ENCODE results near the gene COQ2. TPM values are rescaled to one million over a fixed set of nuclear protein-coding genes. Genes with fewer than 3 reads are reported as not detected.

Gene COQ2
- polyA plus RNA-seq, 1 of the 3 experiments (the other 2 are of a cell fraction): 14.8 TPM

DNA sequence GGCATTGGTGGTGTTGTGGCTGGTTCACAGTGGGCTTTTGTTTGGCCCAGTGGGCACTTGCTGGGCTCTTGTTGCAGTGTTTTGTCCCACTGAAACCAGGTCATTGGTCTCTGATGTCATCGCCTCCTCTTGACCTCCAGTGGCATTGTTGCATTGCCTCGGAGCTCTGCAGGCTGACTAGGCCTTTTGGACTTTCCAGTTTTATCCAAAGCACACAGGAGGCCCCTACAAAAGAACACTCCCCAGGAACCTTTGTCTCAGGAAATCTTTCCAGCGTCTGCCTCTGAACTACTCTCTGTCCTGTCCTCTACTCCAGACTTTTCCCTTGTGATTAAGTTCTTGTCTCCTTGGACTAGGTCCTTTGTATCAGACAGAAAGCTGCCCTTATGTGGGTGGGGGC lies 54.8 kb downstream of the COQ2 start (continued):
- TF ChIP-seq, protein P1, sequence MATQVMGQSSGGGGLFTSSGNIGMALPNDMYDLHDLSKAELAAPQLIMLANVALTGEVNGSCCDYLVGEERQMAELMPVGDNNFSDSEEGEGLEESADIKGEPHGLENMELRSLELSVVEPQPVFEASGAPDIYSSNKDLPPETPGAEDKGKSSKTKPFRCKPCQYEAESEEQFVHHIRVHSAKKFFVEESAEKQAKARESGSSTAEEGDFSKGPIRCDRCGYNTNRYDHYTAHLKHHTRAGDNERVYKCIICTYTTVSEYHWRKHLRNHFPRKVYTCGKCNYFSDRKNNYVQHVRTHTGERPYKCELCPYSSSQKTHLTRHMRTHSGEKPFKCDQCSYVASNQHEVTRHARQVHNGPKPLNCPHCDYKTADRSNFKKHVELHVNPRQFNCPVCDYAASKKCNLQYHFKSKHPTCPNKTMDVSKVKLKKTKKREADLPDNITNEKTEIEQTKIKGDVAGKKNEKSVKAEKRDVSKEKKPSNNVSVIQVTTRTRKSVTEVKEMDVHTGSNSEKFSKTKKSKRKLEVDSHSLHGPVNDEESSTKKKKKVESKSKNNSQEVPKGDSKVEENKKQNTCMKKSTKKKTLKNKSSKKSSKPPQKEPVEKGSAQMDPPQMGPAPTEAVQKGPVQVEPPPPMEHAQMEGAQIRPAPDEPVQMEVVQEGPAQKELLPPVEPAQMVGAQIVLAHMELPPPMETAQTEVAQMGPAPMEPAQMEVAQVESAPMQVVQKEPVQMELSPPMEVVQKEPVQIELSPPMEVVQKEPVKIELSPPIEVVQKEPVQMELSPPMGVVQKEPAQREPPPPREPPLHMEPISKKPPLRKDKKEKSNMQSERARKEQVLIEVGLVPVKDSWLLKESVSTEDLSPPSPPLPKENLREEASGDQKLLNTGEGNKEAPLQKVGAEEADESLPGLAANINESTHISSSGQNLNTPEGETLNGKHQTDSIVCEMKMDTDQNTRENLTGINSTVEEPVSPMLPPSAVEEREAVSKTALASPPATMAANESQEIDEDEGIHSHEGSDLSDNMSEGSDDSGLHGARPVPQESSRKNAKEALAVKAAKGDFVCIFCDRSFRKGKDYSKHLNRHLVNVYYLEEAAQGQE (IDR thresholded peaks at IDR 0.05; ENCODE audit: low read depth, low read length): no peak

DNA sequence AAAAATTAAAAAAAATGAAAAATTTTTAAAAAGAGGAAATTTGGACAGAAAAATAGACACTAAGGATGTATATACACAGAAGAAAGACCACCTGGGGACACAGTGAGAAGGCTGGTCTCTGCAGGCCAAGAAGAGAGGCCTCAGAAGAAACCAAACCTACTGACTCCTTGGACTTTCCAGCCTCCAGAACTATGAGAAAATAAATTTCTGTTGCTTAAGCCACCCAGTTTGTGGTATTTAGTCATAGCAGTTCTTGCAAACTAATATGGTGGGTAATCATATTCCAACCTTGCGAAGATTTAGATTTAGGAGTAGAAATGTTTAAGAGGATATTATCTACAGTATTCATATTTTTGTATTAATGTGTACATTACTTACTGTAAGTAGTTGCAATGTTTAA lies 56.4 kb downstream of the COQ2 start:
- POLR2A ChIA-PET: no interaction called here
- WGBS (ENCODE audit: low lambda C conversion rate): 100% methylated on average over 1 of the region's 1 CpG
- DNase-seq: no peak

More for the DNA sequence above, 56.4 kb downstream of the COQ2 start:
- H3K9me2 ChIP-seq: no peaks in the 10 kb centered on the region
- H2AFZ ChIP-seq (ENCODE audit: low read depth): no peak overlapping the region
- no peak overlapping the region for H3K4me3 ChIP-seq (ENCODE audit: low read depth in 2 of 2, low read length in 1 of 2)
- no peak overlapping the region for H3K27ac ChIP-seq (ENCODE audit: low read depth in 2 of 2, low read length in 1 of 2)
- no peak overlapping the region for H3K4me2 ChIP-seq
- no peaks in the 10 kb centered on the region for H3F3A ChIP-seq (replicated peaks; ENCODE audit: insufficient read depth)
- CTCF ChIA-PET: no interaction called here
- H3K27me3 ChIP-seq (ENCODE audit: insufficient read depth): no peaks in the 10 kb centered on the region
- no peaks in the 10 kb centered on the region for H3K9me3 ChIP-seq
- H3K36me3 ChIP-seq (replicated peaks in 1 of 2; ENCODE audit: control insufficient read depth in 1 of 2, insufficient read depth in 2 of 2, low read length in 1 of 2): no peaks in the 10 kb centered on the region
- TF ChIP-seq, protein P2, sequence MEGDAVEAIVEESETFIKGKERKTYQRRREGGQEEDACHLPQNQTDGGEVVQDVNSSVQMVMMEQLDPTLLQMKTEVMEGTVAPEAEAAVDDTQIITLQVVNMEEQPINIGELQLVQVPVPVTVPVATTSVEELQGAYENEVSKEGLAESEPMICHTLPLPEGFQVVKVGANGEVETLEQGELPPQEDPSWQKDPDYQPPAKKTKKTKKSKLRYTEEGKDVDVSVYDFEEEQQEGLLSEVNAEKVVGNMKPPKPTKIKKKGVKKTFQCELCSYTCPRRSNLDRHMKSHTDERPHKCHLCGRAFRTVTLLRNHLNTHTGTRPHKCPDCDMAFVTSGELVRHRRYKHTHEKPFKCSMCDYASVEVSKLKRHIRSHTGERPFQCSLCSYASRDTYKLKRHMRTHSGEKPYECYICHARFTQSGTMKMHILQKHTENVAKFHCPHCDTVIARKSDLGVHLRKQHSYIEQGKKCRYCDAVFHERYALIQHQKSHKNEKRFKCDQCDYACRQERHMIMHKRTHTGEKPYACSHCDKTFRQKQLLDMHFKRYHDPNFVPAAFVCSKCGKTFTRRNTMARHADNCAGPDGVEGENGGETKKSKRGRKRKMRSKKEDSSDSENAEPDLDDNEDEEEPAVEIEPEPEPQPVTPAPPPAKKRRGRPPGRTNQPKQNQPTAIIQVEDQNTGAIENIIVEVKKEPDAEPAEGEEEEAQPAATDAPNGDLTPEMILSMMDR (IDR thresholded peaks at IDR 0.05): no peak
- no peak for TF ChIP-seq GATA2 (CRISPR knock-in tag; IDR thresholded peaks at IDR 0.05)
- TF ChIP-seq SMC3 (IDR thresholded peaks at IDR 0.05; ENCODE audit: low read depth, low read length): no peak
- no peak for TF ChIP-seq RAD21 (IDR thresholded peaks at IDR 0.05; ENCODE audit: low read length)
- no peak for TF ChIP-seq TAF1 (IDR thresholded peaks at IDR 0.05; ENCODE audit: borderline replicate concordance, low read depth, low read length)
- TF ChIP-seq, protein P3, sequence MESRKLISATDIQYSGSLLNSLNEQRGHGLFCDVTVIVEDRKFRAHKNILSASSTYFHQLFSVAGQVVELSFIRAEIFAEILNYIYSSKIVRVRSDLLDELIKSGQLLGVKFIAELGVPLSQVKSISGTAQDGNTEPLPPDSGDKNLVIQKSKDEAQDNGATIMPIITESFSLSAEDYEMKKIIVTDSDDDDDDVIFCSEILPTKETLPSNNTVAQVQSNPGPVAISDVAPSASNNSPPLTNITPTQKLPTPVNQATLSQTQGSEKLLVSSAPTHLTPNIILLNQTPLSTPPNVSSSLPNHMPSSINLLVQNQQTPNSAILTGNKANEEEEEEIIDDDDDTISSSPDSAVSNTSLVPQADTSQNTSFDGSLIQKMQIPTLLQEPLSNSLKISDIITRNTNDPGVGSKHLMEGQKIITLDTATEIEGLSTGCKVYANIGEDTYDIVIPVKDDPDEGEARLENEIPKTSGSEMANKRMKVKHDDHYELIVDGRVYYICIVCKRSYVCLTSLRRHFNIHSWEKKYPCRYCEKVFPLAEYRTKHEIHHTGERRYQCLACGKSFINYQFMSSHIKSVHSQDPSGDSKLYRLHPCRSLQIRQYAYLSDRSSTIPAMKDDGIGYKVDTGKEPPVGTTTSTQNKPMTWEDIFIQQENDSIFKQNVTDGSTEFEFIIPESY (IDR thresholded peaks at IDR 0.05; ENCODE audit: borderline replicate concordance, low read depth): no peak
- TF ChIP-seq MEF2A (IDR thresholded peaks at IDR 0.05; ENCODE audit: borderline replicate concordance, low read depth): no peak
- no peak for TF ChIP-seq EP300 (IDR thresholded peaks at IDR 0.05; ENCODE audit: borderline replicate concordance in 1 of 2, low read depth in 1 of 2, low read length in 1 of 2)
- TF ChIP-seq RCOR1 (IDR thresholded peaks at IDR 0.05; ENCODE audit: low read length): no peak
- TF ChIP-seq GABPA (IDR thresholded peaks at IDR 0.05; ENCODE audit: low read depth): no peak
- TF ChIP-seq CHD2 (IDR thresholded peaks at IDR 0.05; ENCODE audit: low read length, partially characterized antibody): no peak
- TF ChIP-seq TCF12 (IDR thresholded peaks at IDR 0.05): no peak
- TF ChIP-seq, protein P4, sequence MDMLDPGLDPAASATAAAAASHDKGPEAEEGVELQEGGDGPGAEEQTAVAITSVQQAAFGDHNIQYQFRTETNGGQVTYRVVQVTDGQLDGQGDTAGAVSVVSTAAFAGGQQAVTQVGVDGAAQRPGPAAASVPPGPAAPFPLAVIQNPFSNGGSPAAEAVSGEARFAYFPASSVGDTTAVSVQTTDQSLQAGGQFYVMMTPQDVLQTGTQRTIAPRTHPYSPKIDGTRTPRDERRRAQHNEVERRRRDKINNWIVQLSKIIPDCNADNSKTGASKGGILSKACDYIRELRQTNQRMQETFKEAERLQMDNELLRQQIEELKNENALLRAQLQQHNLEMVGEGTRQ (IDR thresholded peaks at IDR 0.05; ENCODE audit: borderline replicate concordance, low read depth, low read length): no peak
- no peak for TF ChIP-seq YY1 (IDR thresholded peaks at IDR 0.05; ENCODE audit: low read depth)
- TF ChIP-seq SIN3A (IDR thresholded peaks at IDR 0.05; ENCODE audit: borderline replicate concordance, low read depth, low read length): no peak
- no peak for TF ChIP-seq TEAD4 (IDR thresholded peaks at IDR 0.05; ENCODE audit: borderline replicate concordance, insufficient read depth)
- TF ChIP-seq ELF1 (IDR thresholded peaks at IDR 0.05): no peak
- no peak for TF ChIP-seq FOXM1 (IDR thresholded peaks at IDR 0.05; ENCODE audit: low read depth)
- TF ChIP-seq EZH2phosphoT487 (IDR thresholded peaks at IDR 0.05; ENCODE audit: borderline replicate concordance, low read depth): no peak
- no peak overlapping the region for H3K9ac ChIP-seq
- H4K20me1 ChIP-seq (ENCODE audit: insufficient read depth): no peaks in the 10 kb centered on the region
- no peaks in the 10 kb centered on the region for H3K4me1 ChIP-seq (ENCODE audit: control insufficient read depth in 1 of 2, insufficient read depth in 2 of 2, low read depth in 1 of 2, low read length in 1 of 2)
- H3K79me2 ChIP-seq (ENCODE audit: insufficient read depth): no peaks in the 10 kb centered on the region

Measured in SK-N-SH (cell line).